ENCODE results near the gene PFDN2.

The PFDN2 gene

GRCh38 chr1:161159913-161160243 is 42.0 kb upstream of the PFDN2 start:
- peaks cover 3% of the 10 kb centered on the region; the same call in 1 of the 2 replicates for H3K36me3 ChIP-seq (ENCODE audit: control insufficient read depth, insufficient read depth, low read length)
- no peaks in the 10 kb centered on the region for H3K4me1 ChIP-seq (ENCODE audit: control insufficient read depth, insufficient read depth, low read length)
- H3K27ac ChIP-seq (ENCODE audit: low read length), result no peak overlapping the region
- no peaks in the 10 kb centered on the region for H3K27me3 ChIP-seq (ENCODE audit: control insufficient read depth, insufficient read depth, low read length)
- peak overlapping the region; percentile 72; the same call in 1 of the 2 replicates for H3K4me3 ChIP-seq (ENCODE audit: low read length)
- no peak for DNase-seq (ENCODE audit: low read depth, low spot score)
- WGBS (ENCODE audit: insufficient coverage, insufficient read length), result no CpG with 5 or more reads among the region's 11 CpGs
- H3K9me3 ChIP-seq (ENCODE audit: control insufficient read depth, insufficient read depth, low read length), result no peaks in the 10 kb centered on the region

DNA sequence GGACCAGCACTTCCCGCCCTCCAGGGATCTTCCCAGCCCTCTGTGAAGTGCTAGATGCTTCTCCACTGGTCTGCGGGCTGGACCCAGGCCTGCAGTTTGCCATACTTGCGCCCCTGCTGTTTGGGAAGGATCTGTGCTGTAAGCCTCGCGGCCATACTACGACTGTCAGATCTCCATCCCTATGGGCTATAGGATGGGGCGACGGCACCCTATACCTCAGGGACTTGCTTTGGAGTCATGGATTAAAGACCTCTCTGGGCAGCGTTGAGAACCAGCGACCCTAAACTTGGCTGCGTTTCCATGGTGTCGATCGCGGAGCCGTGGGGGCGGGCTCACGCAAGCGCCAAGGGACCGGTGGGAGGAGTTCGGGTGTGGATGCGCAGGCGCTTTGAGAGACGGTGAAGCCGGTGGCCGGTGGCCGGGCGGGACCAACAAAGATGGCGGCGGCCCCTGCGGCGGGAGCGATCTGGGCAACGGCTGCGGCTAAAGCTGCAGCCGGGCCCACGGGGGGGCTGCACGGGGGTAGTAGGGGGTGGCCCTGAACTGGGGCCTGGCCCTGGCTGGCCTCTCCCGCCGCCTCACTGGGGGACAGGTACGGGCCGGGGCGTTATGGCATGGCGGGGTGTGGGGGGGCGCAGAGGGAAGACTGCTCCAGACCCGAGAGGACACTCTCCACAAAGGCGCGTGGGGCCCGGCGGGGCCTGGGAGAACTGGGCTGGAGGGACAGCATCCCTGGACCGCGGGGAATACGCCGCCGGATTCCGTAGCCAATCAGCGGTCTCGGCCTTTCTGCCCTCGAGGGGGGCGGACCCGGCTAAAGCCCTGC is 41.5 kb upstream of the PFDN2 start, which contains the start of gene USP21:
Gene USP21 (plus strand): TSS at position 414 of the 826 bp plus-strand sequence. CDS start 1,141 bp downstream, outside the sequence.
- WGBS (ENCODE audit: insufficient coverage, insufficient read length), result no CpG with 5 or more reads among the region's 60 CpGs
- peak; percentile 82 for DNase-seq (ENCODE audit: low read depth, low spot score)
- Histone ChIP-seq H3K9me3 (ENCODE audit: control insufficient read depth, insufficient read depth, low read length) (no peaks in the 10 kb centered on the region), H3K27ac (ENCODE audit: low read length) (no peak within 1 kb of the TSS), H3K36me3 (ENCODE audit: control insufficient read depth, insufficient read depth, low read length) (peaks cover 3% of the 10 kb centered on the region; the same call in 1 of the 2 replicates), H3K4me1 (ENCODE audit: control insufficient read depth, insufficient read depth, low read length) (no peaks in the 10 kb centered on the region), H3K4me3 (ENCODE audit: low read length) (peak within 1 kb of the TSS; percentile 72; the same call in 1 of the 2 replicates), H3K27me3 (ENCODE audit: control insufficient read depth, insufficient read depth, low read length) (no peaks in the 10 kb centered on the region)

DNA sequence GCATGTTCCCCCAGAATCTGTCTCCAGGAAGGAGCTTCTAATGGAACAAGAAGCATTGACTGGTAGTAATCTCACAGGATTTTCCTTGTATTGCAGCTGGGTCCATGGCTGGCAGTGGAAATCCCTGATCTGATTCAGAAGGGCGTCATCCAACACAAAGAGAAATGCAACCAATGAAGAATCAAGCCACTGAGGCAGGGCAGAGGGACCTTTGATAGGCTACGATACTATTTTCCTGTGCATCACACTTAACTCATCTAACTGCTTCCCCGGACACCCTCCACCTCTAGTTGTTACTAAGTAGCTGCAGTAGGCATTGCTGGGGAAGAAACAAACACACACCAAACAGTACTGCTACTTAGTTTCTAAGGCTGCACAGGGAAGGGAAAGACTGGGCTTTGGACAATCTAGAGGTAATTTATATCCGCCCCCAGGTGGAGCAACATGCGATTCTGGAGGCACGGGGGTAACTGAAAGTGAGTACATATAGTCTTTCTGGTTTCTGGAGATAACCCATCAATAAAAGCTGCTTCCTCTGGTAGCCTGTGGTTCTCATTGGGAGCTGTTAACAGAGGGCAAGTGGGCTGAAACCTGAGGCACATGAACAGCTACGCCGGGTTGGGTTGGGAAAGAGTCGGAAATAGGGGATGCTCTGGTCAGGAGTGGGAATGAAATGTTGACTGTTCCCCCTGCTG is 40.6 kb upstream of the PFDN2 start:
- no CpG with 5 or more reads among the region's 9 CpGs for WGBS (ENCODE audit: insufficient coverage, insufficient read length)
- H3K4me1 ChIP-seq (ENCODE audit: control insufficient read depth, insufficient read depth, low read length), result no peaks in the 10 kb centered on the region
- peak overlapping the region; percentile 72; the same call in 1 of the 2 replicates for H3K4me3 ChIP-seq (ENCODE audit: low read length)
- H3K27ac ChIP-seq (ENCODE audit: low read length), result no peak overlapping the region
- H3K27me3 ChIP-seq (ENCODE audit: control insufficient read depth, insufficient read depth, low read length), result no peaks in the 10 kb centered on the region
- no peak for DNase-seq (ENCODE audit: low read depth, low spot score)
- H3K9me3 ChIP-seq (ENCODE audit: control insufficient read depth, insufficient read depth, low read length), result no peaks in the 10 kb centered on the region
- peaks cover 3% of the 10 kb centered on the region; the same call in 1 of the 2 replicates for H3K36me3 ChIP-seq (ENCODE audit: control insufficient read depth, insufficient read depth, low read length)

DNA sequence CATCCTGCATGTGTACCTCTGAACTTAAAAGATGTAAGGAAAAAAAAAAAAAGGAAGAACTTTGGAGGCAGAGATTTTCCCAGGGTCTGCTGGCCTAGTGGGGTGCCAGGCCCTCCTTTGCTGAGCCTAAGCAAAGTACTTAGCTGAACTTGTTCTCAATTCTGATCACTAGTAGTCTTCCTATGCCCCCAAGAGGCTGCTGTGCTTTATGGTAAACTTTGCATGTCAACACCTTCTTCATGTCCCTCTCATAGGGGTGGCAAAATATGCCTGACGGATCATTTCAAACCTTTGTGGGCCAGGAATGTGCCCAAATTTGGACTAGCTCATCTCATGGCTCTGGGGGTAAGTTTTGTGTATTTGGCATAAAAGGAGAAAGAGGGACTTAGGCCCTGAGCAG is 40.0 kb upstream of the PFDN2 start:
- Histone ChIP-seq H3K4me1 (ENCODE audit: control insufficient read depth, insufficient read depth, low read length) (no peaks in the 10 kb centered on the region), H3K4me3 (ENCODE audit: low read length) (no peak overlapping the region), H3K9me3 (ENCODE audit: control insufficient read depth, insufficient read depth, low read length) (no peaks in the 10 kb centered on the region), H3K27me3 (ENCODE audit: control insufficient read depth, insufficient read depth, low read length) (no peaks in the 10 kb centered on the region), H3K36me3 (ENCODE audit: control insufficient read depth, insufficient read depth, low read length) (peaks cover 3% of the 10 kb centered on the region; the same call in 1 of the 2 replicates), H3K27ac (ENCODE audit: low read length) (no peak overlapping the region)
- DNase-seq (ENCODE audit: low read depth, low spot score), result no peak
- WGBS (ENCODE audit: insufficient coverage, insufficient read length), result no CpG with 5 or more reads among the region's 1 CpG

- Histone ChIP-seq H3K4me3 (ENCODE audit: low read length) (peak within 1 kb of the TSS; percentile 64; the same call in 1 of the 2 replicates), H3K27ac (ENCODE audit: low read length) (no peak within 1 kb of the TSS), H3K9me3 (ENCODE audit: control insufficient read depth, insufficient read depth, low read length) (no peaks in the 10 kb centered on the region), H3K36me3 (ENCODE audit: control insufficient read depth, insufficient read depth, low read length) (peaks cover 3% of the 10 kb centered on the region; the same call in 1 of the 2 replicates), H3K4me1 (ENCODE audit: control insufficient read depth, insufficient read depth, low read length) (no peaks in the 10 kb centered on the region), H3K27me3 (ENCODE audit: control insufficient read depth, insufficient read depth, low read length) (no peaks in the 10 kb centered on the region)
- peak; percentile 66 for DNase-seq (ENCODE audit: low read depth, low spot score)
- no CpG with 5 or more reads among the region's 33 CpGs for whole genome bisulfite sequencing (ENCODE audit: insufficient coverage, insufficient read length)
These were observed 36.0 kb upstream of the PFDN2 start, which contains the start of gene UFC1 for GRCh38 chr1:161153682-161154337. Gene UFC1, plus strand, starts transcription at chr1:161153978. Its CDS starts 20 bp downstream, at chr1:161153998.

GRCh38 chr1:161153176-161153575 is 35.3 kb upstream of the PFDN2 start:
- Histone ChIP-seq H3K36me3 (ENCODE audit: control insufficient read depth, insufficient read depth, low read length) (peaks cover 3% of the 10 kb centered on the region; the same call in 1 of the 2 replicates), H3K27ac (ENCODE audit: low read length) (no peak overlapping the region), H3K4me3 (ENCODE audit: low read length) (no peak overlapping the region; the same call in 1 of the 2 replicates), H3K9me3 (ENCODE audit: control insufficient read depth, insufficient read depth, low read length) (no peaks in the 10 kb centered on the region), H3K4me1 (ENCODE audit: control insufficient read depth, insufficient read depth, low read length) (no peaks in the 10 kb centered on the region), H3K27me3 (ENCODE audit: control insufficient read depth, insufficient read depth, low read length) (no peaks in the 10 kb centered on the region)
- no CpG with 5 or more reads among the region's 9 CpGs for WGBS (ENCODE audit: insufficient coverage, insufficient read length)
- no peak for DNase-seq (ENCODE audit: low read depth, low spot score)

DNA sequence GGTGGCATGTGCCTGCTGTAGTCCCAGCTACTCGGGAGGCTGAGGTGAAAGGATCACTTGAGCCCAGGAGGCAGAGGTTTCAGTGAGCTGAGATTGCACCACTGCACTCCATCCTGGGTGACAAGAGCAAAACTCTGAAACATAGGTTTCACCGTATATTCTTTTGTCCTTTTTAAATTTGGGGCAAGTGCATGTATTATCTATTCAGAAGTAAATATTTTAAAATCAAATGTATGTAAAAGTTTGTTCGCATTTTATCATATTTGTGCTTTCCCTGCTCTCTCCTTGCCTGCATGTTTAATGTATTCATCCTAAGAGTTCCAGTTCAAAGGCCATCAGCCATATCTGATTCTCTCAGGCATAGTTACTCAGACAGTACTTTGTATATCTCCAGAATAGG is 28.0 kb upstream of the PFDN2 start:
- no peaks in the 10 kb centered on the region for H3K27me3 ChIP-seq (ENCODE audit: control insufficient read depth, insufficient read depth, low read length)
- WGBS (ENCODE audit: insufficient coverage, insufficient read length), result no CpG with 5 or more reads among the region's 3 CpGs
- no peaks in the 10 kb centered on the region; the same call in 1 of the 2 replicates for H3K4me1 ChIP-seq (ENCODE audit: control insufficient read depth, insufficient read depth, low read length)
- H3K27ac ChIP-seq (ENCODE audit: low read length), result no peak overlapping the region
- no peak overlapping the region for H3K4me3 ChIP-seq (ENCODE audit: low read length)
- no peaks in the 10 kb centered on the region for H3K9me3 ChIP-seq (ENCODE audit: control insufficient read depth, insufficient read depth, low read length)
- H3K36me3 ChIP-seq (ENCODE audit: control insufficient read depth, insufficient read depth, low read length), result no peaks in the 10 kb centered on the region
- DNase-seq (ENCODE audit: low read depth, low spot score), result no peak

DNA sequence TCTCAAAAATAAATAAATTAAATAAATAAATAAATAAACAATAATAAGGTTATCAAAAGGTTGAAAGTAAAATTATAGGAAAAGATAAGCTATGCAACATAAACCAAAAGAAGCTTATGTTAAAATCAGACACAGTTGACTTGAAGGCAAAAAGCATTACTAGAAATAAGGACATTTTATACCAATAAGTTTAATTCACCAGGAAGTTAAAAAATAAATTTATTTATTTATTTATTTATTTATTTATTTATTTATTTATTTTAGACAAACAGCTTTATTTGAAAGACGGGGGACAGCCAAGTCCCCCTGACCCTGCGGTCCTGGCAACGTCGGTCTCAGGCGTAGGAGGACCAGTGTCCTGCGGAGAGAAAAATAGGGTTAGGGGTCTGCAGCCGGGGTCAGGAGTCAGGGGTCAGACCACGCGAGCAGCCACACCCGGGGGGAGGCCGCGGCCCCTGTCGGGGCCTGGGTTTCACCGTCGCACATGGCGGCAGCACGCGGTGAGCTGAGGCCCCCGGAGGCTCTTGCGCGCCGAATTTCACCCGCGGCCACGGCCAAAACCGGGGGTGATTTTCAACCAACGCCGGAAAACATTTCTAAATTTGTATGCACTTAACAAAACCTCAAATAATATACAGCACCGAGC is 23.0 kb upstream of the PFDN2 start:
- no peaks in the 10 kb centered on the region for H3K9me3 ChIP-seq (ENCODE audit: control insufficient read depth, insufficient read depth, low read length)
- DNase-seq (ENCODE audit: low read depth, low spot score), result no peak
- no peaks in the 10 kb centered on the region for H3K36me3 ChIP-seq (ENCODE audit: control insufficient read depth, insufficient read depth, low read length)
- no peaks in the 10 kb centered on the region for H3K27me3 ChIP-seq (ENCODE audit: control insufficient read depth, insufficient read depth, low read length)
- H3K4me3 ChIP-seq (ENCODE audit: low read length), result no peak overlapping the region
- H3K27ac ChIP-seq (ENCODE audit: low read length), result no peak overlapping the region
- WGBS (ENCODE audit: insufficient coverage, insufficient read length), result no CpG with 5 or more reads among the region's 29 CpGs
- H3K4me1 ChIP-seq (ENCODE audit: control insufficient read depth, insufficient read depth, low read length), result no peaks in the 10 kb centered on the region; the same call in 1 of the 2 replicates

DNA sequence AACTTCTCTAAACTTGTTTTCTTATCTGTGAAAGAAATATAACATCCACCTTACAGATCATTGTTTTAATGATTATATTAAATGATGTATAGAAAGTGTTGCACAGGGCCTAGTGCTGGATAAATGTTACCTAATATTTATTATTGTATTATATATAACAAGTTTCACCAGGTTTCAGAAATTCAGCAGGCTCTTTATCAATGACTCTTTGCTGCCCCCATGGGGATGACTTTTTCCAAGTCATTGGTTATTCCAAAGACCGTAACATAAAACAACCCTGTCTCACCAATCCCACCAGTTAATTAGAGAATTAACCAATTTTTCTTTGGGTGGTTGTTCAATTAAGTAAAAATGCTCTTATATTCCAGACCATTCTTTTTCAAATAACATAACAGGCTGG is 21.9 kb upstream of the PFDN2 start:
- no peaks in the 10 kb centered on the region; the same call in 1 of the 2 replicates for H3K4me1 ChIP-seq (ENCODE audit: control insufficient read depth, insufficient read depth, low read length)
- H3K4me3 ChIP-seq (ENCODE audit: low read length), result no peak overlapping the region
- no CpG with 5 or more reads among the region's 1 CpG for WGBS (ENCODE audit: insufficient coverage, insufficient read length)
- no peak overlapping the region for H3K27ac ChIP-seq (ENCODE audit: low read length)
- H3K36me3 ChIP-seq (ENCODE audit: control insufficient read depth, insufficient read depth, low read length), result no peaks in the 10 kb centered on the region
- no peak for DNase-seq (ENCODE audit: low read depth, low spot score)
- H3K27me3 ChIP-seq (ENCODE audit: control insufficient read depth, insufficient read depth, low read length), result no peaks in the 10 kb centered on the region
- H3K9me3 ChIP-seq (ENCODE audit: control insufficient read depth, insufficient read depth, low read length), result no peaks in the 10 kb centered on the region

DNA sequence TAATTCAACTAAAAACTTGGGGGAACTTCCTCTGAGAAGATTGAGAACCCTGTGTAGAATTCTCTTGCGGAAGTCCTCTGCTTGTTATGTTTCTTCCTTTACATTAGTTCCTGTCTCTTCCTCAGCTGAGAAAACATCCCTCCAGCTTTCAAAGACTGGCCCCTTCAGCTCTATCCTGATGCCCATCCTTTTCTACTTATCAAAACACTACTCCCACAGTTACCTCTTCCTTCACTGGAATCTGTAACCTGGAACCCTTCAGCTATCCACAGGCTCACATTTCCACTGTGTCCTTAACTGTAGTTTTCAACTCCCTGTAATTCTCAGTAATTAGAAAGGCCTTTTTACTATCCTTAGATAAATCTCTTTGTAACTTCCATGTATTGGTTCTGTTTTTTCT is 20.6 kb upstream of the PFDN2 start:
- H3K27me3 ChIP-seq (ENCODE audit: control insufficient read depth, insufficient read depth, low read length), result no peaks in the 10 kb centered on the region
- H3K9me3 ChIP-seq (ENCODE audit: control insufficient read depth, insufficient read depth, low read length), result no peaks in the 10 kb centered on the region
- no peaks in the 10 kb centered on the region; the same call in 1 of the 2 replicates for H3K4me1 ChIP-seq (ENCODE audit: control insufficient read depth, insufficient read depth, low read length)
- no peak overlapping the region for H3K4me3 ChIP-seq (ENCODE audit: low read length)
- WGBS (ENCODE audit: insufficient coverage, insufficient read length), result no CpG with 5 or more reads among the region's 1 CpG
- no peaks in the 10 kb centered on the region for H3K36me3 ChIP-seq (ENCODE audit: control insufficient read depth, insufficient read depth, low read length)
- no peak for DNase-seq (ENCODE audit: low read depth, low spot score)
- no peak overlapping the region for H3K27ac ChIP-seq (ENCODE audit: low read length)
